Left renal cortex interstitium (tissue), 4 donors: Measurements from ENCODE around the gene ZP1. TPM values are rescaled to one million over a fixed set of nuclear protein-coding genes. Genes with fewer than 3 reads are reported as not detected.

Experiments used
- DNase-seq, 4 donors: peaks; one replicate each; pipeline ENCODE4 v3.0.0-alpha.2; 2013; ENCODE audit warnings: low read depth in 4 of 4, low spot score in 2 of 4, missing footprints in 1 of 4
- polyA plus RNA-seq, 4 donors: library from polyadenylated mRNA; unstranded; fragments of 120-200 nt; gene quantifications; one replicate each; pipeline ENCODE4 v1.2.1, GENCODE V29; 2013; ENCODE audit not compliant: insufficient read length in 4 of 4

Gene ZP1
- polyA plus RNA-seq, 4 donors: 0.22 TPM; not detected in 3

DNA sequence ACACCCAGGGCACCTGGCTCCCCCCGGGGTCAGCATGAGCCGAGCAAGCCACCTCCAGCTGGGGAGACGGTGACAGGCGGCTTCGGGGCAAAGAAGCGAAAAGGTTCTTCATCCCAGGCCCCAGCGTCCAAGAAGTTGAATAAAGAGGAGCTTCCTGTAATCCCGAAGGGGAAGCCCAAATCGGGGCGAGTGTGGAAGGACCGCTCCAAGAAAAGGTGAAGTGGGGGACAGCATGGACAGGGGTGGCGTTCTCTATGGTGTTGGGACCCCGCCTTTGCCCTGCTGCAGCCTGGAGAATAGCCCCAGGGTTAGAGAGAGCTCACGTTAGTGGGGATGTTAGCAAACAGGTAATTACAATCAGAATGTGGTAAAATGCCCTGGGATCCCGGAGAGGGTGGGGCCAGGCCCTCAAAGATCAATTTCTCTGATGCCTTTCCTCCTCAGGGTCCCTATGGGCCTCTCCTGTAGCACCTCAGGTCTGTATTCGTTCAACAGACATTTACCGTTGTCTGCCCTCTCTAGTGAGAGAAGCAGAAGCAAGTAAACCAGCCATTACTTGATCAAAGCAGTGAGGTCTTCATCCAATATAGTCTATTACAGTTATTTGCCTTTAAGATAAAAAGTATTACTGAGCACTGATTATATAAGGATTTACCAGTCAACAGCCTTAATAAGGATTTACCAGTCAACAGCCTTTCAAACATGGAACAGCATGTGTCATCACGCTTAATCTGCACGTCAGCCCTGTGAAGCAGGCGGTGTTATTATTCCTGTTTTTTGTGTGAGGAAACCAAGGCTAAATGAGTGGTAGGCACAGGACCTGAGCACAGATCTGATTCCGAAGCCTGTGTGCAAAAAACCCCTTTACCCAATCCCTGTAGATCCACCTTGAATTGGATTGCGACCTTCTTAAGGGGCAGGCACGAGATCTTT, 24.4 kb upstream of the ZP1 start:
- DNase-seq: no peak

DNA sequence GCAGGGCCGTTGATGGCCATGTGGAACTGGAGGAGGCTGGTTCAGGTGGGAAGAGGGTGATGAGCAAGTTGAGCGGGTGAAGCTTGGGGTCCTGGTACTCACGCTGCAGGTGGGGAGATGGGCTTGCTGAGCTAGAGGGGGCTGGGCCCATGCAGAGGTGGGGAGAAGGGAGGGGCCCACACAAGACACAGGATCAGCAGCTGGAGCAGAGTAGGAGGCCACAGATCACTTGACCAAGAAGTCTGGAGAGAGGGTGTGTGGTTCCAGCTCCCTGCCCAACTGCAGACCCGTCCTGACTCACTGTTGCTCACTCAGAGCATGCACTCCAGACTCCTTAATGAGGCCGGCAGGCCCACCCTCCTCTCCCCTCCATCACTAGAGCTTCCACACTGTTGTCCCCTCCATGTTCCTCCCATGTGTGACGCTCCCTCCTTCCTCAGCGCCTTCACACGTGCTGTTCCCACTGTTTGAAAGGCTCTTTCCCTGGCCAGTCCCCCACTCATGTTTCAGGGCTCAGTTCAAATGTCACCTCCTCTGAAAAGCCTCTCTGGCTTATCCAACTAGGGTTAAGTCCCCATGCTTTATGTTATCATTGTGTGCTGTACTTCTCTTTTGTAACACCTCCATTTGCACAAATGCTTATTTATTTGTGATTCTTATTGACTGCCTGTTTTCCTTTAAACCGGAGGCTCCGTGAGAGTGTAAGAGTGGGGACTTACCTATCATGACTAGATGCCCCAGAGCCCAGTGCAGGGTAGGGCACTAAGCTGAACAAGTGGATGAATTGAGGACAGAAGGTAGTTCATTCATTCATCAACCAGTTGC, 23.1 kb upstream of the ZP1 start:
- DNase-seq: no peak

DNA sequence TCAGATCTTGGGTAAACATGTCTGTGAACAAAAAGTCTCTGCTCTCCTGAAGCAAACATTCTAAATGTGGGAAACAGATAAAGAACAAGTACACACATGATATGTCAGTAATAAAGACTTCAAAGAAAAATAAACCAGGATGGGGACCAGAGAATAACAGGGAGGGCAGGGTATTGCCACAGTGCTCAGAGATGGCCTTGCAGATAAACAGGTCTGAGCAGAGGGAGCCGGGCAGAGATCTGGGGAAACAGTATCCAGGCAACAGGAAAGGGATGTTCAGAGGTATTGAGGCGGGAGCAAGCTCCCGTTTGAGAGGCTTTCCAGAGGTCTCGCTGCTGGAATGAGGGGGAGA, 22.5 kb upstream of the ZP1 start:
- no peak for DNase-seq

DNA sequence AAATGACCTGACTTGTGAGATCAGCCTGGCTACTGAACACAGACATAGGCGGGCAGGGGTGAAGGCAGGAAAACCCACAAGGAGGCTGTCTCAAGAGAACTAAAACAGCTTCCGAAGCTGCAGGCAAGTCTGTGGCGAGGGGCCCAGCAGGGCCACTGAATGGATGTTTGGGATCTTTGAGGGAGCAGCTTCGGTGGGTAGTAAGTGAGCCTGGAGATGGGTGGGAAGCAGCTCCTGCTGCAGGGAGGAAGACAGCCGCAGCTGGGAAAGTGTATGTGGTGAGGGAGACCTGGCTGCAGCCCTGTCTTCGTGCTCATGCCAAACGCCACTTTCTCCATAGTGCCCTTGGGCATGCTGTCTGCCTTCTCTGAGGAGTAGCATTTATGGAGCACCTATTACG, 22.0 kb upstream of the ZP1 start:
- DNase-seq: no peak

DNA sequence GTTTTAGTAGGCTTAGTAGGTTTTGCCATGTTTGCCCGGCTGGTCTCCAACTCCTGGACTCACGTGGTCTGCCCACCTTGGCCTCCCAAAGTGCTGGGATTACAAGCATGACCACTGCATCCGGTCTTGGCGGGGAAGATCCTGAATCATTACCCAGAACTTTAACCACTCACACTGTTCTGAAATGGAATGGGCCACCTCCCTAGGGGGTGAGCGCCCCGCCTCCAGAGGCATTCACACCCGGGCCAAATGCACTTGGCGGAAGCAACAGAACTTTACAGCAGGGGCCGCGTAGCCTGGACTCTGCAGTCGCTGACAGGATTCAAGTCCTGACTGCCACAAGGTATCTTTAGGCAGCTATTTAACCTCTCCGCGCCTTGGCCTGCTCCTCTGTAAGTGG, 20.1 kb upstream of the ZP1 start:
- no peak for DNase-seq

DNA sequence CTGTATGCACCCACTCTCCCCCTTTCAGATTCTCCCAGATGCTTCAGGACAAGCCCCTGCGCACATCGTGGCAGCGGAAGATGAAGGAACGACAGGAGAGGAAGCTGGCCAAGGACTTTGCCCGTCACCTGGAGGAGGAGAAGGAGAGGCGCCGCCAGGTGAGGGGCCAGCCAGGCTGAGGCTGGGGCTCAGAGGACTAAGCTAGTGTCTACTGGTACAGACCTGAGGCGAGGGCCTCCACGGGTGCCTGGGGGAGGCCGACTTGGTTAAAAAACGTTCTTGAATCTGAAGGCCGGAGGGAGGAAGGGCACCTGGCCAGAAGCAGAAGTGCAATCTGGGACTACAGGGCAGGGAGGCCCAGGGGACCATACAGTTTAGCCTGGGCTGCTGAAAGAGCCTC, 19.4 kb upstream of the ZP1 start:
- DNase-seq: no peak

DNA sequence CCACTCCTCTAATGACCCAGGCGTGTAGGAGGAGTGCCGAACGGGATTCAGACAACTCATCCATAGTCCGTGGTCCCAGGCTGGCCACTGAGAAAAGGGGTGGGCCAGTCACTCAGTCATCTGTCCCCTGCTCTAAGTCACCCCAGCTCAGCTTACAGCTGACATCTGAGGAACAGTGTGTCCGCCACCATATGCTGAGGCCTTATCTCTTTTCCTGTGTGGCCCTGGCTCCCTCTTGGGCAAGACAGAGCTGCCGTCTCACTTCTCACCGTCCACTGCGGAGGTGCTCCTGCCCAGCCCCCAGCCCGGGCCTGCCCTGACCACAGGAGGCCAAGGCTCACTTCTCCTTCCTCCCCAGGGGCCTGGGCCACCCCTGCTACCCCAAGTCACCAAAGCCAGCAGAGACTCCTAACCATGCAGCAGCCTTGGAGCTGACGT, 18.6 kb upstream of the ZP1 start:
- DNase-seq: no peak

DNA sequence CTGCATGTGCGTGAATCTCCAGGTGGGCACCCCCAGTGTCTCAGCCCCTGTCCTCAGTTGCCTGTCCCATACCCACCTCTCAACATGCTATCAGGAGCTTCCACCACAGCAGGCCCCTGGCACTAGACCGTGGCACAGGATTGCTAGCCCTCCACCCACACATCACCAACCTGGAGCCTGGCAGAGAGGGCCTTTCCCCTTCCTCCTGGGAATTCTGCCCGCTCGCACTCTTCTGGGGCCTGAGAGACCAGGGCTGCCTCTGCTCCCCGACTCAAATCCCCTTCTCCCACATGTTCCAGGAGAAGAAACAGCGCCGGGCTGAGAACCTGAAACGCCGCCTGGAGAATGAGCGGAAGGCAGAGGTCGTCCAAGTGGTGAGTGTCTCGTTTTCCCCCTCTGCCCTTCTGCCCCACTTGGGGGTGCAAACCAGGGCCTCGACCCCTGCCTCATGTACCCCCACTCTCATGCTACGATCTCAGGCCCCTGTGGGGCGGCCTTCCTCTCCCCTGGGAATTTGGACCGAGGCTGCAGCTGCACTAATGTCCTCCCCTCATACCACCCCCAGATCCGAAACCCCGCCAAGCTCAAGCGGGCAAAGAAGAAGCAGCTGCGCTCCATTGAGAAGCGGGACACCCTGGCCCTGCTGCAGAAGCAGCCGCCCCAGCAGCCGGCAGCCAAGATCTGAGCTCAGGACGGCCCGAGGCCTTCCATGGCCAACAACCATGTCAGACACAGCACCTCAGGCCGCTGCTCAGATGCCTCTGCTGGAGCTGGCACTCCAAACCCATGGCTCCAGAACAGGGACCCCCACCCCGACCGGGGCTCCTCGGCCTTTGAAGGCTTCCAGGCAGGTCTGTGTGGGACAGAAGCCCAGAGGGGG, 17.5 kb upstream of the ZP1 start:
- no peak for DNase-seq

DNA sequence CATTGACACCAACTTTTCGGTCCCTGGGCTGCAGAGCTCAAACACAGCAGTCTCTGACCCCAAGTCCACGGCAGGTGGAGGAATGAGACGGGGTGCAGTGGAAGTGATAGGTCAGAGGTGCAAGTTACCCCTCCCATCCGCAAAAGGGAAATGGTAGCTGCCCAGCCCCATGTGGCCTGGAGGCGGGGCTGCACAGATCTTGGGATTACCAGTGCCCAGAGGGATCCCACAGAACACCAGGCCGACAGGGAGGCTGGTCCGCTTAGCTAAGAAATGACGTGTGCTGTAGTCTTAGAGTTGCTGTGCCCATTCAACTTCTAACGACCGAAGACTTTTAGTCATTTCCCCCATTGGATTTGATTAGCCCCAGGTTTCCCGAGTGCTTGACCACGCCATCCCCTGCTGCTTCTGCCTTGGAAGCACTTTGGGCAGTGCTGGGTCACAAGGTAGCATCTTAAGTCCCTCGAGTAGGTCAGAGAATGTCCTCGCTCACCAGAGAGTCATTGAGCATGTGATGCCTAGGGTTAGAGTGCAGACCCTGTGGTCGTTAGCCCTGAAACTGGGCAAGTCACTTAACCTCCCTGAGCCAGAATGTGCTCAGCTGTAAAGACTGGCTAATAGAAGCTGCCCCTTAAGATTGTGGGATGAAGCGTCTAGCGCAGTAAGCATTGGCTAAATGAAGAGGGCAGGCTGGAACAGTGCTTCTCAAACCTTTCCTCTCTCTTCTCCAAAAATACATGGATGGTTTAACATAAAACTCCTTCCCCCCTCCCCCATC, 15.8 kb upstream of the ZP1 start:
- DNase-seq: no peak

DNA sequence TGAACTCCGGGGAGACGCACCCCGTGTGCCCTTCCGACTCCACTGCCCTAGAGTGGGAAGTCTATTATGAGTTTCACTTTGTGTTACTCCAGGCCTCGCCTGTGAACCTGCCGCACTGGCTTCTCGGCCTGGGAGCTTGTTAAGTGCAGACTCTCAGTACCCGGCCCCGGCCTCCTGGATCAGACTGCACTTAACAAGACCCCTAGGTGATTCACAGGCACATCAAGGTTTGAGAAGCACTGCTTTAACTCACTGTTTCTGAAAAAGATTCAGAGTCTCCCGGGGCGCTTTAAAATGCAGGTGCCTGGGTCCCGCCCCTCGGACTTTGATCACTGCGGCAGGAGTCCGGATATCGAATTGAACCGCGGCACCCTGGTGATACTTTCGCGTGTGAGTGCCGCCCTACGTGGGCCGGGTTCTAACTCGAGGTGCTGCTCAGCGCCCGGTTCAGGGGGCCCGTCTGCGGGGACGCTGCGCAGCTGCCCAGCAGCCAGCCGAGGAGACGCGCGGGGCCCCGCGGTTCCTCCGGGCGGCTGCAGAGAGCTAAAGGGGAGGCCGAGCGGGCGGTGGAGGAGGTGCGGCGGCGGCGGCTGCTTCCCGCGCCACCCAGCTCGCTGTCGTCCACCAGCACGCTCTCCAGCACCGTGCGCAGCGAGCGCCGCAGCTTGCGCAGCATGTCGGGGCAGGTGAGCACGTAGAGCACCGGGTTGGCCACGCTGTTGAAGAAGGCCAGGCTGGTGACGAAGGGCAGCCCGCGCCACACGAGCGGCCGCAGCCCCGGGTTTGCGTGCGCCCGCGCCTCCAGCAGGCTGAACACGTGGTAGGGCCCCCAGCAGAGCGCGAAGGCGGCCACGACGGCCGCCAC, 15.0 kb upstream of the ZP1 start:
- no peak for DNase-seq

DNA sequence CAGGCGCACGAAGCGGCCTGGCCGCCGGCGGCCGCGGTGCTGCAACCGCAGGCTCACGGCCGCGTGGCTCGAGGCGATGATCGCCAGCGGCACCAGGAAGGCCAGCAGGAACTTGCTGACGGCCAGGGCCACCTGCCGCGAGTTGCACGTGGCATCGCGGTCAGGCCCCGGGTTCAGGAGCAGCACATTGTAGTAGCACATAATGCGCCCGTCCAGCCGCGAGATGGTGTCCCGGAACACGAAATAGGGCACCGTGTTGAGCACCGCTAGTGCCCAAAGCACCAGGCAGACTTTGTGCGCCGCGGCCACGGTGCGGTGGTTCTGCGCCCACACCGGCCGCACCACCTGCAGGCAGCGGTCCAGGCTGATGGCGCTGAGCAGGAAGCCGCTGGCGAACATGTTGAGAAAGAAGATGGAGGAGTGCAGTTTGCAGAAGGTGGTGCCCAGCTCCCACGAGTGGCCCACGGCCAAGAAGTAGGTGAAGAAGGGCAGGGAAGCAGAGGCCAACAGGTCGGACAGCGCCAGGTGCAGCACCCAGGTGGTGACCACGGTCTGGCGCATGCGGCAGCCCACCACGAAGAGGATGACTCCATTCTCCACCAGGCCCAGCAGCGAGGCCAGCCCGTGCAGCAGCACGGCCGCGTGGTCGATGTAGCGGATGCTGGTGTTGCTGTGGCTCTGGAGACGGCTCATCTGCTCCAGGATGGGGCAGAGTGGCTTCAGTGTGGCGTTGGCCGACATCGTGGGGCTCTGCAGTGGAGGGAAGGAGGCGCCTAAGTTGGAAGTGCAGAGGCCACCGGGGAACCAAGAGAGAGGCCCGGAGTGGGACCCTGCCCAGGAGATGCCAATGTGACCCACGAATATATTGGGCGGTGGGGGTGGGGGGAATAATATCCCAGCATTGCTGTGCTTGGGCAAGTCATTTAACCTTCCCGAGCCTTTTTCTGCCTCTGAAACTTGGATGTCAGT, 14.1 kb upstream of the ZP1 start:
- DNase-seq: no peak

DNA sequence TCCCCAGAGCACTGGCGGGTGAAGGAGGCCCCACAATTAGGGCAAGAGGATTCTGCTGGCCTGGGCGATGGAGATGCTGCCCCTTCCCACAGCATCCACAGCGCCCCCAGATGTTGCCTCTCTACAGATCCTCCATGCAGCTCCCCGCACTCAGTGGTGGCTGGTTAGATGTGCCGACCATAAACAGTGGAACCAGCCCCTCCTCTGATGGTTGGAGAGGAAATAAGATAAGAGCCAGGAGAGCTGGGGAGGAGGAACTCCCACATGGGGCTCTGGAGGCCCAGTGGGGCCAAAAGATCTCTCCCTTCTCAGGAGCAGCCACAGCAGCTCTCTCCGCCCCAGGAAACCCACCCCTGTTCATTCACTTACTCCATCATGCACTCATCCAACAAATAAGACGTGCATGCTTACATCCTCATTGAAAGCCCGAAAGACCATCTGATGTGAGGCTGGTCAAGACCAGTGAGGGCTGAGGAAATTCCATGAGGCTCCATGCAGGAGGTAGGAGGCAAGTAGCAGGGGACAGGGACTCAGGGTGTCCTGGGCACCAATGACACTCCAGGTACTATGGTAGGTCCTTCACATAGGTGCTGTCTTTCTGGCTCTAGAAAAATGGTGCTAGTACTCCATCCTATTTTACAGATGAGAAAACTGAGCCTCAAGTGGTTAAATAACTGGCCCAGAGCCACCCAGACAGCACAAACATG, 13.0 kb upstream of the ZP1 start:
- DNase-seq: no peak

DNA sequence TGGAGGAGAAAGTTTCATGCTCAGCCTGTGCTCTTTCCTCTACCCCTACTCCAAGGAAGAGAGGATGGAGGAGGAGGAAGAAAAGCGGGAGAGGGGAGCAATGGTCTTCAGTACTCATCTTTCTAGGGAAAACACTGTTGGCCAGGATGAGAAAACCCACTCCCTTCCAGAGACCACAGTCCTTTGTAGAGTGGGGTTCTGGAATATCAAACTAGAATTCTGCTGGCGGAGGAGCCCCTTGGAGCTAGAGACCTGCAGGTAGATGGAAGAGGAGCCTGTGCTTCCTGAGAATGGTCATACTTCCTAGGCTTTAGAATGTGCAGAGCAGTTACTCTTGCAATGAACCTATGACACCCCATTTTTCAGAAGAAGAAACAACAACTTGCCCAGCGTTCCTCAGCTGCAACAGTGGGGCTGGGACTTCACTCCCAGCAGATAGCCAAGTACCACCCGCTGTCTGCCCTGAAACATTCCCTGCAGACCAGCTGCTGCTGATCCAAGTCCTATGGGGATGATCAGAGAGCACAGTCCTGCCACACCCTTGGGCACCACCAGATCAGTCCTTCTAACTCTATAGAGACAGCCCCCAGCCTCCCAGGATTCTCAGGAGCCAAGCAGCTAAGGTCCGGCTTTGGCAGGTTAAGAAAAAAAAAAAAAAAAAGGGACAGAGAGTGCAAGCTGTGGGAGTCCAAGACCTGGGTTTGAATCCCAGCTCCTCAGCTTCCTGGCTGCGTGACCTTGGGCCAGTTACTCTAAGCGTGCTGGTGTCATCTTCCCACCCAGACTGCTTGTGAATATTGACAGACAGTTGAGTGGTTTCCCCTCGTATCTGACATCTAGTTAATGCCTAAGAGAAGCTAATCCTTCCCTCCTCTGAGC, 12.3 kb upstream of the ZP1 start:
- DNase-seq: no peak

DNA sequence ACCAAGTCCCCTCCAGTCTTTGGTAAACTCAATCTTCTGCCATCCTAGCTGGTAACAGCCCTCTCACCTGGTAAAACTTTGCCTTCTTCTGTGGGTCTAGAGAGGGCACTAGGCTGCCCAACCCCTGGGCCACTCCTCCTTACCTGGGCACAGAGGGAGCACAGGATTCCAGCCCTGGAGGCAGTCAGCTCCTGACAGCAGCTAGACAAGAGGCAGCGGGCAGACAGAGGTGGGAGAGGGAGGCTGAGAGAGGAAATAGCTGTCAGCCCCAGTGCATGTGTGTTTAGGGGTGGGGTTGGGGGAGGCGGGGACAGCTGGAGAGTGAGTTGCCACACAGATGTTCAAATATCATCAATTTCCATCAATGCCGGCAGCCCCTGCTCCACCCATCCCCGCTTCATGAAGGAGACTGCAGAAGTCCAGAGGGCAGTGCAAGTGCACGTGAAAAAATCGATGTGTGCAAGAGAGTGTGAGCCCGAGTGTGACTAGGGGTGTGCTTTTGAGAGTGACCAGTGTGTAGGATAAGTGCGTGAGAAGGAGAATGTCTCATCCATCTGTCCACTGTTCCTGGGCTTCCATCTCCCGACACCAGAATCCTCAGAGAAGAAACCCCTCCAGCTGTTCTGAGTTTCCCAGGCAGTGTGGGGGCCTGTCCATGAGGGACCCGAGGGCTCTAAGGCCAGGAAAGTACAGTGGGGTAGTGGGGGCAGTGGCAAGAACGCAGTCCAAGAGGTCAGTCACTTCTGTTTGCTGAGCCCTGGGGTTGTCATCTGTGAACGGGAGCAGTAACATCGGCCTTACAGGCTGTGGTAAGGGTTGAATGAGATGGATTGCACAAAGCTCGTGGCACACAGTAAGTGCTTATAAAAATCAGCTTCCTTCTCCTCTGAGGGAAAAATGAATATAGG, 11.4 kb upstream of the ZP1 start, which contains the start of gene PTGDR2:
PTGDR2 (minus strand) TSS at position 225 of the 908 bp plus-strand sequence. CDS start 2,228 bp downstream, outside the sequence.
- DNase-seq: no peak
